ENCODE measurements around the gene SNX9.

SNX9 gene

DNA sequence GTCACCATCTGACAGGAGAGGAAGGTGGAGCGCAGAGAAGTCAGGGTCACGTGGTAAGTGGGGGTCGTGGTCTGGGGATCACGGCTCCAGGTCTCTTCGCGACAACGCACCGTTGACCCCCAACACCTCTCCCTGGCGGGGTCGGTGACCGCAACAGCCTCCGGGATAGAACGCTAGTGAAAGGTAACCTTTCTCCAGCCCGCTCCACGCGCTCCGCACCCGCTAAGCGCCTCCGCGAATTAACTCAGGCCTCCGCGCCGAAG is 158.0 kb downstream of the SNX9 start:
- H3K4me1 ChIP-seq (ENCODE audit: insufficient read depth, low read length, severe bottlenecking): peaks cover 16% of the 10 kb centered on the region
- no peak overlapping the region for H2AFZ ChIP-seq (ENCODE audit: low read length)
- H3K4me2 ChIP-seq (ENCODE audit: low read length): peak overlapping the region; percentile 94

DNA sequence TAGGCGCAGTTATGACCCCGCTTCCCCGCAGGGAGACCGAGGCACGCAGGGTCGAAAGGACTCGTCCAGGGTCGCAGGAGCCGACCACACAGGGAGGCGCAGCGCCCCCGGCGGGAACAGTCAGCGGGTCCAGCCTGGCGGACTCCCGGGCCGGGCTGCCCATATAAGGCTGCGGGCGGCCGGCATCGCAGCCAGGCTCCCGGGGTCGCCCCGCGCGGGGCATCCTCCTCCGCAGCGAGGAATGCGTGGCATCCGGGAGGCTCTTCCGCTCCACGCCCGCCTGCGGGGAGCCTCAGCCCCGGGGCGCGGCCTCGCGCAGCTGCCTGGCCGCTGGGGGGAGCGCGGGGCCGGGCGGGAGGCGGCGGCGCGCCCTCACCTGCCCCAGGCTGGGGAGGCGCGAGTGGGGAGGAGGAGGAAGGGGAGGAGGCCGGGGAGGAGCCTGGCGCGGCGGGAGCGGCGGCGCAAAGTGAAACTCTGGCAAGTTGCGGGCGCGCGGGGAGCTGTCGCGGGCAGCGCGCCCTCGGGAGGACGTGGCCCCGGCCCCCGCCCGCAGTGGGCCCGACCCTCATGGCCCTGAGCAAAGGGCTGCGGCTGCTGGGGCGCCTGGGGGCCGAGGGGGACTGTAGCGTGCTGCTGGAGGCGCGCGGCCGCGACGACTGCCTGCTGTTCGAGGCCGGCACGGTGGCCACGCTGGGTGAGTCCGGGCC is 158.5 kb downstream of the SNX9 start, which contains the start of gene SYNJ2:
Gene SYNJ2, plus strand, starts transcription at position 469 of the 707 bp plus-strand sequence. Its CDS starts 99 bp downstream, at position 568.
- Histone ChIP-seq H3K4me3 (ENCODE audit: low read depth, low read length, poor library complexity, severe bottlenecking) (peak within 1 kb of the TSS; percentile 75), H3K27ac (ENCODE audit: low read depth, low read length, poor library complexity, severe bottlenecking) (no peak within 1 kb of the TSS), H3K36me3 (ENCODE audit: insufficient read depth, low read length) (no peaks in the 10 kb centered on the region), H3K4me1 (ENCODE audit: insufficient read depth, low read length, severe bottlenecking) (peaks cover 16% of the 10 kb centered on the region), H4K20me1 (ENCODE audit: insufficient read depth, low read length) (no peaks in the 10 kb centered on the region), H3K9ac (ENCODE audit: low read length) (peak within 1 kb of the TSS; percentile 69), H3K27me3 (ENCODE audit: insufficient read depth, low read length) (peaks cover 13% of the 10 kb centered on the region; the same call in 1 of the 2 replicates), H3K79me2 (ENCODE audit: insufficient read depth, low read length) (no peaks in the 10 kb centered on the region), H3K9me2 (ENCODE audit: low read depth, low read length) (no peaks in the 10 kb centered on the region), H2AFZ (ENCODE audit: low read length) (no peak within 1 kb of the TSS), H3F3A (ENCODE audit: insufficient read depth, low read length) (no peaks in the 10 kb centered on the region), H3K9me3 (ENCODE audit: low read length) (no peaks in the 10 kb centered on the region), H3K4me2 (ENCODE audit: low read length) (peak within 1 kb of the TSS; percentile 94)
- no peak for TF ChIP-seq EZH2 (IDR thresholded peaks at IDR 0.05; ENCODE audit: borderline replicate concordance, low read length)
- TF ChIP-seq, protein P1, sequence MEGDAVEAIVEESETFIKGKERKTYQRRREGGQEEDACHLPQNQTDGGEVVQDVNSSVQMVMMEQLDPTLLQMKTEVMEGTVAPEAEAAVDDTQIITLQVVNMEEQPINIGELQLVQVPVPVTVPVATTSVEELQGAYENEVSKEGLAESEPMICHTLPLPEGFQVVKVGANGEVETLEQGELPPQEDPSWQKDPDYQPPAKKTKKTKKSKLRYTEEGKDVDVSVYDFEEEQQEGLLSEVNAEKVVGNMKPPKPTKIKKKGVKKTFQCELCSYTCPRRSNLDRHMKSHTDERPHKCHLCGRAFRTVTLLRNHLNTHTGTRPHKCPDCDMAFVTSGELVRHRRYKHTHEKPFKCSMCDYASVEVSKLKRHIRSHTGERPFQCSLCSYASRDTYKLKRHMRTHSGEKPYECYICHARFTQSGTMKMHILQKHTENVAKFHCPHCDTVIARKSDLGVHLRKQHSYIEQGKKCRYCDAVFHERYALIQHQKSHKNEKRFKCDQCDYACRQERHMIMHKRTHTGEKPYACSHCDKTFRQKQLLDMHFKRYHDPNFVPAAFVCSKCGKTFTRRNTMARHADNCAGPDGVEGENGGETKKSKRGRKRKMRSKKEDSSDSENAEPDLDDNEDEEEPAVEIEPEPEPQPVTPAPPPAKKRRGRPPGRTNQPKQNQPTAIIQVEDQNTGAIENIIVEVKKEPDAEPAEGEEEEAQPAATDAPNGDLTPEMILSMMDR (IDR thresholded peaks at IDR 0.05; ENCODE audit: low read length): peak; percentile 39

More for the DNA sequence above, 158.0 kb downstream of the SNX9 start:
- H3K79me2 ChIP-seq (ENCODE audit: insufficient read depth, low read length): no peaks in the 10 kb centered on the region
- H3F3A ChIP-seq (ENCODE audit: insufficient read depth, low read length): no peaks in the 10 kb centered on the region
- H3K4me3 ChIP-seq (ENCODE audit: low read depth, low read length, poor library complexity, severe bottlenecking): peak overlapping the region; percentile 75
- no peaks in the 10 kb centered on the region for H3K9me2 ChIP-seq (ENCODE audit: low read depth, low read length)
- no peaks in the 10 kb centered on the region for H3K9me3 ChIP-seq (ENCODE audit: low read length)
- no peaks in the 10 kb centered on the region for H3K36me3 ChIP-seq (ENCODE audit: insufficient read depth, low read length)
- no peak overlapping the region for H3K27ac ChIP-seq (ENCODE audit: low read depth, low read length, poor library complexity, severe bottlenecking)
- TF ChIP-seq EZH2 (IDR thresholded peaks at IDR 0.05; ENCODE audit: borderline replicate concordance, low read length): no peak
- TF ChIP-seq, protein P1 (IDR thresholded peaks at IDR 0.05; ENCODE audit: low read length): no peak
- no peaks in the 10 kb centered on the region for H4K20me1 ChIP-seq (ENCODE audit: insufficient read depth, low read length)
- H3K9ac ChIP-seq (ENCODE audit: low read length): peak overlapping the region; percentile 69; the same call in 1 of the 2 replicates
- H3K27me3 ChIP-seq (ENCODE audit: insufficient read depth, low read length): peaks cover 13% of the 10 kb centered on the region; the same call in 1 of the 2 replicates

DNA sequence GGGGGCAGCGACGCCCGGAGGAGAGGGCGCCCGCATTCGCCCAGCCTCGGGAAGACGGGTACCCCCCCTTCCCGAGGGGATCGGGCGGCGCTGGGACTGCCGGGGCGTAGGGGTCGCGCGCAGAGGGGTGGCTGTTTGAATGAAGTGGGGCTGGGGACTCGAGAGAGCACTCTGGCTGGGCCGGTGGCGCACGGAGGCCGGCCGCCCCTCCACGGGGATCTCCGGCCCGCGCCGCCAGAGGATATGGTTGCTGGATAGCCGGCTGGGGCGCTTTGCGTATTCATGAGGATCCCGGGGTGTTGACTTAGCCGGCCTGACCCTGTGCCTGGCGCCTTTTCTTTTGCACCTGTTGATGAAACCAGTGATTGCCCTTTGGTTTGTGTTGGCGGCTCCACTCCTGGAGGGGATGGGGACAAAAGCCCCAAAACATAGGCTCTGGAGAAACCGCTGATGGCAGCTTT is 159.1 kb downstream of the SNX9 start:
- Histone ChIP-seq H2AFZ (ENCODE audit: low read length) (no peak overlapping the region), H3K4me1 (ENCODE audit: insufficient read depth, low read length, severe bottlenecking) (peaks cover 16% of the 10 kb centered on the region), H3K27me3 (ENCODE audit: insufficient read depth, low read length) (peaks cover 13% of the 10 kb centered on the region; the same call in 1 of the 2 replicates), H3K79me2 (ENCODE audit: insufficient read depth, low read length) (no peaks in the 10 kb centered on the region), H4K20me1 (ENCODE audit: insufficient read depth, low read length) (no peaks in the 10 kb centered on the region), H3F3A (ENCODE audit: insufficient read depth, low read length) (no peaks in the 10 kb centered on the region), H3K9ac (ENCODE audit: low read length) (peak overlapping the region; percentile 69), H3K4me3 (ENCODE audit: low read depth, low read length, poor library complexity, severe bottlenecking) (peak overlapping the region; percentile 75), H3K27ac (ENCODE audit: low read depth, low read length, poor library complexity, severe bottlenecking) (no peak overlapping the region), H3K9me3 (ENCODE audit: low read length) (no peaks in the 10 kb centered on the region), H3K9me2 (ENCODE audit: low read depth, low read length) (no peaks in the 10 kb centered on the region), H3K4me2 (ENCODE audit: low read length) (peak overlapping the region; percentile 94), H3K36me3 (ENCODE audit: insufficient read depth, low read length) (no peaks in the 10 kb centered on the region)
- TF ChIP-seq, protein P1 (IDR thresholded peaks at IDR 0.05; ENCODE audit: low read length): no peak
- TF ChIP-seq EZH2 (IDR thresholded peaks at IDR 0.05; ENCODE audit: borderline replicate concordance, low read length): no peak
